HepG2 (cell line): ENCODE data around the gene SNURF. TPM values are rescaled to one million over a fixed set of nuclear protein-coding genes. Genes with fewer than 3 reads are reported as not detected.

Source experiments
- ATAC-seq: fragments of 200-7000 bp; cut with Tn5 transposase; 3 replicates; pipeline ENCODE4 v1.9.1; 2020; ENCODE audit warnings: mild to moderate bottlenecking, moderate library complexity
- BruUV-seq: library from RNA; stranded (reverse); fragments of 400-500 nt; replicated peaks from 2 replicates; lab custom pipeline; 2021; lab: Mats Ljungman, UMichigan
- CTCF ChIA-PET: fragments of 300-600 bp; formaldehyde crosslinking; extraction: SDS; loops from one replicate; lab custom pipeline; 2021; ENCODE audit warnings: low total read pairs, inconsistent platforms, low intra/inter-chr PET ratio; lab: Yijun Ruan, JAX
- POLR2A ChIA-PET: fragments of 350-600 bp; sonication (Branson Sonifier 250); formaldehyde crosslinking; loops from one replicate; lab custom pipeline; 2020; ENCODE audit warnings: antibody characterized with exemption, inconsistent platforms; lab: Yijun Ruan, JAX
- DNase-seq: peaks from one replicate; pipeline ENCODE4 v3.0.0-alpha.2; 2015; ENCODE audit warnings: low spot score
- FAIRE-seq: peaks from 3 replicates; lab custom pipeline; 2011; peaks lifted over from hg19 to GRCh38; lab: Jason Lieb, UNC
- H2AFZ ChIP-seq: one replicate; pipeline ENCODE4 v1.6.1; 2011; ENCODE audit warnings: low read length, inconsistent platforms
- H3K27ac ChIP-seq: fragments of 300-600 bp; 3 replicates; pipeline ENCODE4 v1.8.0; 2011; ENCODE audit warnings: mixed run types, mild to moderate bottlenecking, mixed read lengths, low read length, inconsistent platforms; ENCODE audit not compliant: insufficient read depth; ENCODE audit errors: extremely low read length
- H3K27me3 ChIP-seq, 2 experiments: fragments of 200-600 bp in 1 of 2; 2 replicates in 1 of 2; 3 replicates in 1 of 2; pipeline versions ENCODE4 v1.6.0 to v1.8.0; 2011; ENCODE audit warnings: low read length in 2 of 2, mild to moderate bottlenecking in 2 of 2, moderate library complexity in 2 of 2, inconsistent platforms in 1 of 2; ENCODE audit not compliant: insufficient read depth in 2 of 2, control insufficient read depth in 1 of 2
- H3K36me3 ChIP-seq, 2 experiments: fragments of 200-600 bp in 1 of 2; replicated peaks in 1 of 2; 2 replicates in 1 of 2; 3 replicates in 1 of 2; pipeline versions ENCODE4 v1.5.1 to v1.8.0; 2011; ENCODE audit warnings: low read length in 2 of 2, inconsistent platforms in 1 of 2; ENCODE audit not compliant: insufficient read depth in 2 of 2, control insufficient read depth in 1 of 2
- H3K4me1 ChIP-seq: 2 replicates; pipeline ENCODE4 v1.5.1; 2012; ENCODE audit warnings: low read length, inconsistent platforms; ENCODE audit not compliant: insufficient read depth
- H3K4me2 ChIP-seq: 2 replicates; pipeline ENCODE4 v1.6.0; 2011; ENCODE audit warnings: low read depth, low read length, inconsistent platforms
- H3K4me3 ChIP-seq, 3 experiments: fragments of 200-600 bp in 1 of 3; sonication (generic), shearing (Covaris generic) in 1 of 3; replicated peaks in 1 of 3; 2 replicates each; pipeline ENCODE4 v1.5.1; 2011 to 2016; ENCODE audit warnings: low read length in 3 of 3, inconsistent platforms in 2 of 3, low read depth in 2 of 3, mild to moderate bottlenecking in 2 of 3, control low read depth in 1 of 3, mixed read lengths in 1 of 3; ENCODE audit not compliant: insufficient read depth in 1 of 3
- H3K79me2 ChIP-seq: one replicate; pipeline ENCODE4 v1.6.1; 2011; ENCODE audit warnings: low read length, inconsistent platforms; ENCODE audit not compliant: insufficient read depth
- H3K9ac ChIP-seq: 2 replicates; pipeline ENCODE4 v1.6.0; 2011; ENCODE audit warnings: mild to moderate bottlenecking, low read depth, low read length, inconsistent platforms; ENCODE audit not compliant: insufficient read depth
- H3K9me3 ChIP-seq: 2 replicates; pipeline ENCODE4 v1.5.1; 2012; ENCODE audit warnings: mild to moderate bottlenecking, low read length
- H4K20me1 ChIP-seq: 2 replicates; pipeline ENCODE4 v1.6.0; 2011; ENCODE audit warnings: inconsistent platforms, mild to moderate bottlenecking, low read length, moderate library complexity; ENCODE audit not compliant: insufficient read depth
- REPIN1 ChIP-seq: sonication (generic); formaldehyde crosslinking; IDR thresholded peaks from 2 replicates; pipeline ENCODE4 v1.8.0; 2022; ENCODE audit warnings: missing genetic modification reagents, low read depth, mild to moderate bottlenecking, borderline replicate concordance
- STAG1 ChIP-seq: sonication (generic); formaldehyde crosslinking; IDR thresholded peaks from 2 replicates; pipeline ENCODE4 v1.4.0; 2020; ENCODE audit warnings: missing genetic modification reagents
- TMF1 ChIP-seq: sonication (generic); formaldehyde crosslinking; IDR thresholded peaks from 2 replicates; pipeline ENCODE4 v1.8.1; 2022; ENCODE audit warnings: low read depth, missing genetic modification reagents
- ZNF276 ChIP-seq: sonication (generic); formaldehyde crosslinking; IDR thresholded peaks from 2 replicates; pipeline ENCODE4 v1.4.0; 2020; ENCODE audit warnings: mild to moderate bottlenecking, low read depth, missing genetic modification reagents
- ZNF367 ChIP-seq: sonication (generic); formaldehyde crosslinking; IDR thresholded peaks from 2 replicates; pipeline ENCODE4 v1.4.0; 2020; ENCODE audit warnings: missing genetic modification reagents, borderline replicate concordance
- ZNF816 ChIP-seq: sonication (generic); formaldehyde crosslinking; IDR thresholded peaks from 2 replicates; pipeline ENCODE4 v1.8.0; 2022; ENCODE audit warnings: missing genetic modification reagents, mild to moderate bottlenecking, borderline replicate concordance
- ZSCAN30 ChIP-seq: sonication (generic); formaldehyde crosslinking; IDR thresholded peaks from 2 replicates; pipeline ENCODE4 v1.5.0; 2020; ENCODE audit warnings: mild to moderate bottlenecking, missing genetic modification reagents
- ZSCAN9 ChIP-seq: IDR thresholded peaks from 2 replicates; pipeline ENCODE4 v1.6.1; 2016; ENCODE audit warnings: borderline replicate concordance
- WGBS: methylation state at CpG from one replicate; pipeline ENCODE4 v1.1.6; 2017; ENCODE audit warnings: low lambda C conversion rate; 5-methylcytosine and 5-hydroxymethylcytosine counted together
- in situ Hi-C: cut with HindIII; loops from 2 replicates; pipeline ENCODE4 v1.10.0; 2017; ENCODE audit warnings: low pct_unique_long_range_greater_than_20kb; ENCODE audit not compliant: extremely low pct_ligation_motif_present
- intact Hi-C: fragments of 100-400 bp; cut with micrococcal nuclease; formaldehyde crosslinking; loops from one replicate; pipeline ENCODE4 v1.10.0; 2022; ENCODE audit not compliant: unreplicated experiment
- polyA plus RNA-seq, 8 experiments: library from polyadenylated mRNA; depleted of rRNA in 3 of 8; stranded (reverse) in 7 of 8; unstranded in 1 of 8; fragments of >200 nt; fragmentation: Illumina TruSeq in 4 of 8; extraction: Trizol in 4 of 8; gene quantifications; 2 replicates each; pipeline versions ENCODE4 v1.2.1 to v1.2.3, GENCODE V29; 2011 to 2016; ENCODE audit warnings: low read depth in 4 of 8, missing spikeins in 1 of 8, mixed read lengths in 1 of 8; ENCODE audit not compliant: insufficient read depth in 1 of 8
- total RNA-seq, 5 experiments: library from RNA; depleted of rRNA; stranded (reverse); fragments of >200 nt; fragmentation: Illumina TruSeq; extraction: Trizol; gene quantifications; 2 replicates each; pipeline ENCODE4 v1.2.3, GENCODE V29; 2016; ENCODE audit warnings: low read depth in 1 of 5
- TF ChIP-seq, protein P1 (sequence below): sonication (generic); formaldehyde crosslinking; conservative IDR thresholded peaks from 2 replicates; pipeline ENCODE4 v1.4.0; 2020; ENCODE audit warnings: mild to moderate bottlenecking, missing genetic modification reagents, moderate library complexity

The SNURF gene
- total and polyA plus RNA-seq, 2 of the 13 experiments (the other 11 are each of a cell fraction or from before 2014, with no cell fraction given), result 2.1 to 7.6 TPM

GRCh38 chr15:24945711-24946110 lies 9.1 kb upstream of the SNURF start:
- Histone ChIP-seq H2AFZ (no peak overlapping the region), H4K20me1 (no peaks in the 10 kb centered on the region), H3K79me2 (no peaks in the 10 kb centered on the region), H3K4me3 (no peak overlapping the region), H3K9me3 (peaks cover 38% of the 10 kb centered on the region), H3K4me1 (peaks cover 24% of the 10 kb centered on the region), H3K4me2 (no peak overlapping the region), H3K27ac (no peak overlapping the region), H3K27me3 (no peaks in the 10 kb centered on the region), H3K9ac (no peak overlapping the region), H3K36me3 (no peaks in the 10 kb centered on the region)
- CTCF ChIA-PET, result no interaction called here
- no peak for DNase-seq
- intact Hi-C loops, result no loop called here
- no peak for ATAC-seq
- TF ChIP-seq ZNF276 (CRISPR knock-in tag) (no peak), ZNF367 (CRISPR knock-in tag) (no peak), STAG1 (CRISPR knock-in tag) (no peak), REPIN1 (CRISPR knock-in tag) (no peak), ZSCAN9 (CRISPR knock-in tag) (no peak), ZNF816 (CRISPR knock-in tag) (no peak), TMF1 (CRISPR knock-in tag) (no peak), ZSCAN30 (CRISPR knock-in tag) (no peak)
- TF ChIP-seq, protein P1, sequence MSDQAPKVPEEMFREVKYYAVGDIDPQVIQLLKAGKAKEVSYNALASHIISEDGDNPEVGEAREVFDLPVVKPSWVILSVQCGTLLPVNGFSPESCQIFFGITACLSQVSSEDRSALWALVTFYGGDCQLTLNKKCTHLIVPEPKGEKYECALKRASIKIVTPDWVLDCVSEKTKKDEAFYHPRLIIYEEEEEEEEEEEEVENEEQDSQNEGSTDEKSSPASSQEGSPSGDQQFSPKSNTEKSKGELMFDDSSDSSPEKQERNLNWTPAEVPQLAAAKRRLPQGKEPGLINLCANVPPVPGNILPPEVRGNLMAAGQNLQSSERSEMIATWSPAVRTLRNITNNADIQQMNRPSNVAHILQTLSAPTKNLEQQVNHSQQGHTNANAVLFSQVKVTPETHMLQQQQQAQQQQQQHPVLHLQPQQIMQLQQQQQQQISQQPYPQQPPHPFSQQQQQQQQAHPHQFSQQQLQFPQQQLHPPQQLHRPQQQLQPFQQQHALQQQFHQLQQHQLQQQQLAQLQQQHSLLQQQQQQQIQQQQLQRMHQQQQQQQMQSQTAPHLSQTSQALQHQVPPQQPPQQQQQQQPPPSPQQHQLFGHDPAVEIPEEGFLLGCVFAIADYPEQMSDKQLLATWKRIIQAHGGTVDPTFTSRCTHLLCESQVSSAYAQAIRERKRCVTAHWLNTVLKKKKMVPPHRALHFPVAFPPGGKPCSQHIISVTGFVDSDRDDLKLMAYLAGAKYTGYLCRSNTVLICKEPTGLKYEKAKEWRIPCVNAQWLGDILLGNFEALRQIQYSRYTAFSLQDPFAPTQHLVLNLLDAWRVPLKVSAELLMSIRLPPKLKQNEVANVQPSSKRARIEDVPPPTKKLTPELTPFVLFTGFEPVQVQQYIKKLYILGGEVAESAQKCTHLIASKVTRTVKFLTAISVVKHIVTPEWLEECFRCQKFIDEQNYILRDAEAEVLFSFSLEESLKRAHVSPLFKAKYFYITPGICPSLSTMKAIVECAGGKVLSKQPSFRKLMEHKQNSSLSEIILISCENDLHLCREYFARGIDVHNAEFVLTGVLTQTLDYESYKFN (CRISPR knock-in tag), result no peak
- FAIRE-seq, result no peak
- 53% methylated on average over 1 of the region's 1 CpG for WGBS
- POLR2A ChIA-PET, result no interaction called here
- BruUV-seq, result no TSS peak
- in situ Hi-C loops, result no loop called here
